RWPE2 (cell line): ENCODE results near the gene CNPPD1.

Experiments
- ATAC-seq: fragments of 200-7000 bp; cut with Tn5 transposase; 3 replicates; pipeline ENCODE4 v1.9.1; 2021; ENCODE audit warnings: low read depth
- DNase-seq: peaks from one replicate; pipeline ENCODE4 v3.0.0-alpha.2; 2020; ENCODE audit warnings: low spot score
- H3K27ac ChIP-seq: fragments of 450-650 bp; 2 replicates; pipeline ENCODE4 v1.5.1; 2017; ENCODE audit warnings: mild to moderate bottlenecking; ENCODE audit not compliant: poor library complexity, severe bottlenecking
- H3K27me3 ChIP-seq: fragments of 250-450 bp; sonication (Bioruptor Pico); 2 replicates; pipeline ENCODE4 v1.5.1; 2021; ENCODE audit warnings: mild to moderate bottlenecking, moderate library complexity; ENCODE audit not compliant: insufficient read depth, poor library complexity, severe bottlenecking
- H3K36me3 ChIP-seq: fragments of 250-450 bp; sonication (Bioruptor Pico); 2 replicates; pipeline ENCODE4 v1.5.1; 2020; ENCODE audit warnings: low read depth, mild to moderate bottlenecking, moderate library complexity
- H3K4me1 ChIP-seq: fragments of 250-450 bp; sonication (Bioruptor Pico); 2 replicates; pipeline ENCODE4 v1.5.1; 2021; ENCODE audit warnings: mild to moderate bottlenecking, moderate library complexity; ENCODE audit not compliant: insufficient read depth, poor library complexity, severe bottlenecking
- H3K4me3 ChIP-seq: fragments of 250-450 bp; sonication (Bioruptor Pico); 2 replicates; pipeline ENCODE4 v1.5.1; 2021; ENCODE audit warnings: mild to moderate bottlenecking, moderate library complexity; ENCODE audit not compliant: severe bottlenecking
- H3K9me3 ChIP-seq: fragments of 250-450 bp; sonication (Bioruptor Pico); 2 replicates; pipeline ENCODE4 v1.5.1; 2021; ENCODE audit warnings: mild to moderate bottlenecking, moderate library complexity; ENCODE audit not compliant: severe bottlenecking
- TF ChIP-seq, protein P1 (sequence below): fragments of 450-650 bp; IDR thresholded peaks from one replicate; pipeline ENCODE4 v1.5.1; 2017; ENCODE audit warnings: mild to moderate bottlenecking, moderate library complexity; ENCODE audit not compliant: poor library complexity, severe bottlenecking

The CNPPD1 gene

DNA sequence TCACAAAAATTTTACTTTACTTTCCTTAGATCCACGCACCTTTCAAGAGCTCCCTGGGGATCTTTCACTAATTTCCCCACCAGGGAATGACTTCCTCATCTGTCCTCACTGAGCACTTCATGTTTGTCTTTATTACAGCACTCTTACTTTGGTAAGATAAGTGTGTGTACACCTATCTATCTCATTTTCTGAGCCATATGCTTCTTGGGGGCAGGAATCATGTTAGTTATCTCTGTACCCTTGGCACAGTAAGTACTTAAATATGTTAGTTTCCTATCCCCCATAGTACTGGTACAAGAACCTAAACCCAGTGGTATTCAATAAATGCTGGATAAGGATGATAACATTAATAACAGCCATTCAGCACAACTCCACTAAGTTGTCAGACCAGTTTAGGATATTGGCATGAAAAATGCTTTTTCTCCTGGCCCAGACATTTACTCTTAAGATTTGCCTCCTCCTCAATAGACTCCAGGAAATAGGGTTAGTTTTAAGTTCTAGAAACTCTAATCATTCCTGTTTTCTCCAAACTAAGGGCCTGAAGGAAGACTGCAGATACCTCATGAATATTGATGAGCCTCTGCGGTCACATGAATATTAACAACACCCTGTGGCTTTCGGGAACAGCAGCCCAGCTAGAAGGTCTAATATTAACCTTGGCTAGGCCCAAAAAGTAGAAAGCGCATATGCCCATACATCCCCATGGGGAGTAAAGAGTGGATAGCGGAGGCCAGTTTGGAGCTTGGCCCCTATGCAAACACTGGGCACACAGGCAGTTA is 54.3 kb downstream of the CNPPD1 start:
- Histone ChIP-seq H3K27ac (no peak overlapping the region), H3K36me3 (no peaks in the 10 kb centered on the region), H3K27me3 (no peaks in the 10 kb centered on the region), H3K4me3 (no peak overlapping the region), H3K9me3 (no peaks in the 10 kb centered on the region), H3K4me1 (no peaks in the 10 kb centered on the region)
- DNase-seq (no peak), ATAC-seq (no peak)
- TF ChIP-seq, protein P1, sequence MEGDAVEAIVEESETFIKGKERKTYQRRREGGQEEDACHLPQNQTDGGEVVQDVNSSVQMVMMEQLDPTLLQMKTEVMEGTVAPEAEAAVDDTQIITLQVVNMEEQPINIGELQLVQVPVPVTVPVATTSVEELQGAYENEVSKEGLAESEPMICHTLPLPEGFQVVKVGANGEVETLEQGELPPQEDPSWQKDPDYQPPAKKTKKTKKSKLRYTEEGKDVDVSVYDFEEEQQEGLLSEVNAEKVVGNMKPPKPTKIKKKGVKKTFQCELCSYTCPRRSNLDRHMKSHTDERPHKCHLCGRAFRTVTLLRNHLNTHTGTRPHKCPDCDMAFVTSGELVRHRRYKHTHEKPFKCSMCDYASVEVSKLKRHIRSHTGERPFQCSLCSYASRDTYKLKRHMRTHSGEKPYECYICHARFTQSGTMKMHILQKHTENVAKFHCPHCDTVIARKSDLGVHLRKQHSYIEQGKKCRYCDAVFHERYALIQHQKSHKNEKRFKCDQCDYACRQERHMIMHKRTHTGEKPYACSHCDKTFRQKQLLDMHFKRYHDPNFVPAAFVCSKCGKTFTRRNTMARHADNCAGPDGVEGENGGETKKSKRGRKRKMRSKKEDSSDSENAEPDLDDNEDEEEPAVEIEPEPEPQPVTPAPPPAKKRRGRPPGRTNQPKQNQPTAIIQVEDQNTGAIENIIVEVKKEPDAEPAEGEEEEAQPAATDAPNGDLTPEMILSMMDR = no peak
